ENCODE data around the gene WTAP. TPM values are rescaled to one million over a fixed set of nuclear protein-coding genes. Genes with fewer than 3 reads are reported as not detected.
"Not testable (repeated sequence)": the region's sequence is repeated elsewhere in the genome, so short reads cannot be mapped to it uniquely, and the experiment has no call there.

Gene WTAP
- total RNA-seq, 1 donor from 2014 or later = 126 TPM

GRCh38 chr6:159790149-159790955, 63.0 kb downstream of the WTAP start, which contains the start of gene MRPL18:
TSS of gene MRPL18 (plus strand) at chr6:159790467. CDS start at chr6:159790588, 121 bp downstream.
- H3K9me3 Mint-ChIP-seq = no peaks in the 10 kb centered on the region

GRCh38 chr6:159790956-159791598, 63.8 kb downstream of the WTAP start:
- Mint-ChIP-seq H3K4me3 (peak overlapping the region; percentile 98), H3K4me1 (peaks cover 52% of the 10 kb centered on the region), H3K9me3 (no peaks in the 10 kb centered on the region), H3K27me3 (ENCODE audit: low read depth) (peaks cover 2% of the 10 kb centered on the region), H3K36me3 (ENCODE audit: low read depth) (peaks cover 18% of the 10 kb centered on the region), H3K27ac (ENCODE audit: unreplicated experiment) (peak overlapping the region; percentile 98)
- no peak for DNase-seq (ENCODE audit: low read depth, low spot score)
- TF ChIP-seq CTCF (conservative IDR thresholded peaks at IDR 0.05) = no peak

More at GRCh38 chr6:159790149-159790955, 63.0 kb downstream of the WTAP start, which contains the start of gene MRPL18:
- peak; percentile 74 for DNase-seq (ENCODE audit: low read depth, low spot score)
- Mint-ChIP-seq H3K4me1 (peaks cover 56% of the 10 kb centered on the region), H3K27me3 (ENCODE audit: low read depth) (peaks cover 2% of the 10 kb centered on the region), H3K27ac (ENCODE audit: unreplicated experiment) (peak within 1 kb of the TSS; percentile 98), H3K36me3 (ENCODE audit: low read depth) (peaks cover 19% of the 10 kb centered on the region), H3K4me3 (peak within 1 kb of the TSS; percentile 98)
- TF ChIP-seq CTCF (conservative IDR thresholded peaks at IDR 0.05) = no peak

GRCh38 chr6:159794976-159795375, 67.7 kb downstream of the WTAP start:
- DNase-seq (ENCODE audit: low read depth, low spot score); H3K27me3 Mint-ChIP-seq (ENCODE audit: low read depth); H3K9me3 Mint-ChIP-seq; H3K27ac Mint-ChIP-seq (ENCODE audit: unreplicated experiment); H3K4me3 Mint-ChIP-seq: not testable (repeated sequence)
- Mint-ChIP-seq H3K4me1 (peaks cover 25% of the 10 kb centered on the region), H3K36me3 (ENCODE audit: low read depth) (peaks cover 19% of the 10 kb centered on the region)

GRCh38 chr6:159797554-159797953, 70.2 kb downstream of the WTAP start:
- no peak for TF ChIP-seq CTCF (conservative IDR thresholded peaks at IDR 0.05)
- Mint-ChIP-seq H3K27me3 (ENCODE audit: low read depth) (no peaks in the 10 kb centered on the region), H3K27ac (ENCODE audit: unreplicated experiment) (no peak overlapping the region), H3K9me3 (no peaks in the 10 kb centered on the region), H3K4me1 (no peaks in the 10 kb centered on the region), H3K36me3 (ENCODE audit: low read depth) (peaks cover 12% of the 10 kb centered on the region), H3K4me3 (no peak overlapping the region)
- no peak for DNase-seq (ENCODE audit: low read depth, low spot score)

GRCh38 chr6:159800141-159800865, 73.0 kb downstream of the WTAP start, which contains the start of gene PNLDC1:
TSS of gene PNLDC1 (plus strand) at chr6:159800276. CDS start at chr6:159800308, 32 bp downstream.
- no peak for DNase-seq (ENCODE audit: low read depth, low spot score)
- no peak within 1 kb of the TSS for H3K27ac Mint-ChIP-seq (ENCODE audit: unreplicated experiment)

More at GRCh38 chr6:159800141-159800865, 73.0 kb downstream of the WTAP start, which contains the start of gene PNLDC1:
- Mint-ChIP-seq H3K36me3 (ENCODE audit: low read depth) (peaks cover 12% of the 10 kb centered on the region), H3K9me3 (no peaks in the 10 kb centered on the region), H3K27me3 (ENCODE audit: low read depth) (no peaks in the 10 kb centered on the region), H3K4me1 (no peaks in the 10 kb centered on the region), H3K4me3 (no peak within 1 kb of the TSS)
- no peak for TF ChIP-seq CTCF (conservative IDR thresholded peaks at IDR 0.05)

Measured in neural crest cell (in vitro differentiated cells).